ENCODE data around the gene PIM3. TPM values are rescaled to one million over a fixed set of nuclear protein-coding genes. Genes with fewer than 3 reads are reported as not detected.

Gene PIM3
- total RNA-seq, 1 experiment from 2014 or later, result 42.9 TPM

GRCh38 chr22:49943771-49944398 lies 16.7 kb upstream of the PIM3 start (continued):
- TF ChIP-seq, protein P1, sequence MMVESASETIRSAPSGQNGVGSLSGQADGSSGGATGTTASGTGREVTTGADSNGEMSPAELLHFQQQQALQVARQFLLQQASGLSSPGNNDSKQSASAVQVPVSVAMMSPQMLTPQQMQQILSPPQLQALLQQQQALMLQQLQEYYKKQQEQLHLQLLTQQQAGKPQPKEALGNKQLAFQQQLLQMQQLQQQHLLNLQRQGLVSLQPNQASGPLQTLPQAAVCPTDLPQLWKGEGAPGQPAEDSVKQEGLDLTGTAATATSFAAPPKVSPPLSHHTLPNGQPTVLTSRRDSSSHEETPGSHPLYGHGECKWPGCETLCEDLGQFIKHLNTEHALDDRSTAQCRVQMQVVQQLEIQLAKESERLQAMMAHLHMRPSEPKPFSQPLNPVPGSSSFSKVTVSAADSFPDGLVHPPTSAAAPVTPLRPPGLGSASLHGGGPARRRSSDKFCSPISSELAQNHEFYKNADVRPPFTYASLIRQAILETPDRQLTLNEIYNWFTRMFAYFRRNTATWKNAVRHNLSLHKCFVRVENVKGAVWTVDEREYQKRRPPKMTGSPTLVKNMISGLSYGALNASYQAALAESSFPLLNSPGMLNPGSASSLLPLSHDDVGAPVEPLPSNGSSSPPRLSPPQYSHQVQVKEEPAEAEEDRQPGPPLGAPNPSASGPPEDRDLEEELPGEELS (CRISPR knock-in tag; IDR thresholded peaks at IDR 0.05), result no peak

- Mint-ChIP-seq H3K4me1 (peaks cover 8% of the 10 kb centered on the region), H3K27ac (no peak overlapping the region), H3K27me3 (ENCODE audit: low read depth) (no peaks in the 10 kb centered on the region; the same call in 1 of the 2 replicates), H3K9me3 (peaks cover 8% of the 10 kb centered on the region), H3K4me3 (no peak overlapping the region), H3K36me3 (peaks cover 3% of the 10 kb centered on the region)
- TF ChIP-seq TCF7 (CRISPR knock-in tag; IDR thresholded peaks at IDR 0.05; ENCODE audit: low read depth) (no peak), ZNF423 (CRISPR knock-in tag; IDR thresholded peaks at IDR 0.05) (no peak), NFE2L1 (CRISPR knock-in tag; IDR thresholded peaks at IDR 0.05) (no peak), HMGA2 (CRISPR knock-in tag; IDR thresholded peaks at IDR 0.05) (no peak), IRF1 (CRISPR knock-in tag; IDR thresholded peaks at IDR 0.05) (no peak), SP1 (CRISPR knock-in tag; conservative IDR thresholded peaks at IDR 0.05) (no peak), SMAD4 (CRISPR knock-in tag; IDR thresholded peaks at IDR 0.05) (no peak), E2F1 (CRISPR knock-in tag; IDR thresholded peaks at IDR 0.05) (no peak), NR1H2 (CRISPR knock-in tag; IDR thresholded peaks at IDR 0.05) (no peak), ZNF219 (CRISPR knock-in tag; IDR thresholded peaks at IDR 0.05; ENCODE audit: borderline replicate concordance) (no peak), CDX4 (CRISPR knock-in tag; IDR thresholded peaks at IDR 0.05; ENCODE audit: borderline replicate concordance) (no peak), MYBL2 (CRISPR knock-in tag; IDR thresholded peaks at IDR 0.05) (no peak), ZNF416 (CRISPR knock-in tag; IDR thresholded peaks at IDR 0.05) (no peak), PRDM15 (CRISPR knock-in tag; IDR thresholded peaks at IDR 0.05) (no peak), ZNF317 (CRISPR knock-in tag; IDR thresholded peaks at IDR 0.05; ENCODE audit: borderline replicate concordance, low read depth) (no peak)
- TF ChIP-seq, protein P2, sequence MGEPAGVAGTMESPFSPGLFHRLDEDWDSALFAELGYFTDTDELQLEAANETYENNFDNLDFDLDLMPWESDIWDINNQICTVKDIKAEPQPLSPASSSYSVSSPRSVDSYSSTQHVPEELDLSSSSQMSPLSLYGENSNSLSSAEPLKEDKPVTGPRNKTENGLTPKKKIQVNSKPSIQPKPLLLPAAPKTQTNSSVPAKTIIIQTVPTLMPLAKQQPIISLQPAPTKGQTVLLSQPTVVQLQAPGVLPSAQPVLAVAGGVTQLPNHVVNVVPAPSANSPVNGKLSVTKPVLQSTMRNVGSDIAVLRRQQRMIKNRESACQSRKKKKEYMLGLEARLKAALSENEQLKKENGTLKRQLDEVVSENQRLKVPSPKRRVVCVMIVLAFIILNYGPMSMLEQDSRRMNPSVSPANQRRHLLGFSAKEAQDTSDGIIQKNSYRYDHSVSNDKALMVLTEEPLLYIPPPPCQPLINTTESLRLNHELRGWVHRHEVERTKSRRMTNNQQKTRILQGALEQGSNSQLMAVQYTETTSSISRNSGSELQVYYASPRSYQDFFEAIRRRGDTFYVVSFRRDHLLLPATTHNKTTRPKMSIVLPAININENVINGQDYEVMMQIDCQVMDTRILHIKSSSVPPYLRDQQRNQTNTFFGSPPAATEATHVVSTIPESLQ (CRISPR knock-in tag; IDR thresholded peaks at IDR 0.05), result no peak
- TF ChIP-seq, protein P3, sequence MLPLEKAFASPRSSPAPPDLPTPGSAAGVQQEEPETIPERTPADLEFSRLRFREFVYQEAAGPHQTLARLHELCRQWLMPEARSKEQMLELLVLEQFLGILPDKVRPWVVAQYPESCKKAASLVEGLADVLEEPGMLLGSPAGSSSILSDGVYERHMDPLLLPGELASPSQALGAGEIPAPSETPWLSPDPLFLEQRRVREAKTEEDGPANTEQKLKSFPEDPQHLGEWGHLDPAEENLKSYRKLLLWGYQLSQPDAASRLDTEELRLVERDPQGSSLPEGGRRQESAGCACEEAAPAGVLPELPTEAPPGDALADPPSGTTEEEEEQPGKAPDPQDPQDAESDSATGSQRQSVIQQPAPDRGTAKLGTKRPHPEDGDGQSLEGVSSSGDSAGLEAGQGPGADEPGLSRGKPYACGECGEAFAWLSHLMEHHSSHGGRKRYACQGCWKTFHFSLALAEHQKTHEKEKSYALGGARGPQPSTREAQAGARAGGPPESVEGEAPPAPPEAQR (CRISPR knock-in tag; IDR thresholded peaks at IDR 0.05), result no peak
- TF ChIP-seq, protein P4, sequence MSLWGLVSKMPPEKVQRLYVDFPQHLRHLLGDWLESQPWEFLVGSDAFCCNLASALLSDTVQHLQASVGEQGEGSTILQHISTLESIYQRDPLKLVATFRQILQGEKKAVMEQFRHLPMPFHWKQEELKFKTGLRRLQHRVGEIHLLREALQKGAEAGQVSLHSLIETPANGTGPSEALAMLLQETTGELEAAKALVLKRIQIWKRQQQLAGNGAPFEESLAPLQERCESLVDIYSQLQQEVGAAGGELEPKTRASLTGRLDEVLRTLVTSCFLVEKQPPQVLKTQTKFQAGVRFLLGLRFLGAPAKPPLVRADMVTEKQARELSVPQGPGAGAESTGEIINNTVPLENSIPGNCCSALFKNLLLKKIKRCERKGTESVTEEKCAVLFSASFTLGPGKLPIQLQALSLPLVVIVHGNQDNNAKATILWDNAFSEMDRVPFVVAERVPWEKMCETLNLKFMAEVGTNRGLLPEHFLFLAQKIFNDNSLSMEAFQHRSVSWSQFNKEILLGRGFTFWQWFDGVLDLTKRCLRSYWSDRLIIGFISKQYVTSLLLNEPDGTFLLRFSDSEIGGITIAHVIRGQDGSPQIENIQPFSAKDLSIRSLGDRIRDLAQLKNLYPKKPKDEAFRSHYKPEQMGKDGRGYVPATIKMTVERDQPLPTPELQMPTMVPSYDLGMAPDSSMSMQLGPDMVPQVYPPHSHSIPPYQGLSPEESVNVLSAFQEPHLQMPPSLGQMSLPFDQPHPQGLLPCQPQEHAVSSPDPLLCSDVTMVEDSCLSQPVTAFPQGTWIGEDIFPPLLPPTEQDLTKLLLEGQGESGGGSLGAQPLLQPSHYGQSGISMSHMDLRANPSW (CRISPR knock-in tag; conservative IDR thresholded peaks at IDR 0.05; ENCODE audit: low read depth), result no peak
- TF ChIP-seq, protein P5, sequence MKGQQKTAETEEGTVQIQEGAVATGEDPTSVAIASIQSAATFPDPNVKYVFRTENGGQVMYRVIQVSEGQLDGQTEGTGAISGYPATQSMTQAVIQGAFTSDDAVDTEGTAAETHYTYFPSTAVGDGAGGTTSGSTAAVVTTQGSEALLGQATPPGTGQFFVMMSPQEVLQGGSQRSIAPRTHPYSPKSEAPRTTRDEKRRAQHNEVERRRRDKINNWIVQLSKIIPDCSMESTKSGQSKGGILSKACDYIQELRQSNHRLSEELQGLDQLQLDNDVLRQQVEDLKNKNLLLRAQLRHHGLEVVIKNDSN (CRISPR knock-in tag; IDR thresholded peaks at IDR 0.05), result no peak
- ChIA-PET CTCF (no interaction called here), POLR2A (no interaction called here)
- ATAC-seq, result no peak
- no peak for DNase-seq (ENCODE audit: low spot score)
Observed at GRCh38 chr22:49944399-49944891, 16.1 kb upstream of the PIM3 start.
